HepG2 (cell line): ENCODE data around the gene TTC39B. TPM values are rescaled to one million over a fixed set of nuclear protein-coding genes. Genes with fewer than 3 reads are reported as not detected.

Source experiments
- ADNP ChIP-seq: sonication (generic); formaldehyde crosslinking; IDR thresholded peaks from 2 replicates; pipeline ENCODE4 v1.4.0; 2020; ENCODE audit warnings: missing genetic modification reagents
- CBX1 ChIP-seq: IDR thresholded peaks from one replicate; pipeline ENCODE4 v1.6.1; 2016; ENCODE audit warnings: antibody characterized with exemption, low read depth
- FOXA1 ChIP-seq, 2 experiments: fragments of 450-650 bp in 1 of 2; sonication (generic) in 1 of 2; formaldehyde crosslinking in 1 of 2; IDR thresholded peaks; 2 replicates each; pipeline versions ENCODE4 v1.4.0 to v1.6.1; 2016 to 2020; ENCODE audit warnings: missing genetic modification reagents in 1 of 2
- FOXA3 ChIP-seq: IDR thresholded peaks from 2 replicates; pipeline ENCODE4 v1.6.1; 2016; ENCODE audit warnings: missing genetic modification reagents, missing compliant biosample characterization
- FOXK1 ChIP-seq: sonication (generic); formaldehyde crosslinking; IDR thresholded peaks from 2 replicates; pipeline ENCODE4 v1.4.0; 2020; ENCODE audit warnings: low read depth, missing genetic modification reagents, borderline replicate concordance
- FOXP1 ChIP-seq, 2 experiments: fragments of 450-650 bp in 1 of 2; IDR thresholded peaks; 2 replicates each; pipeline ENCODE4 v1.6.1; 2017 to 2018; ENCODE audit warnings: antibody characterized with exemption in 1 of 2
- GTF2F1 ChIP-seq: fragments of 150-350 bp; IDR thresholded peaks from 2 replicates; pipeline ENCODE4 v1.6.1; 2014; ENCODE audit warnings: low read length
- KLF11 ChIP-seq: IDR thresholded peaks from 2 replicates; pipeline ENCODE4 v1.6.1; 2016; ENCODE audit warnings: missing compliant biosample characterization
- KLF12 ChIP-seq: sonication (generic); formaldehyde crosslinking; IDR thresholded peaks from 2 replicates; pipeline ENCODE4 v1.4.0; 2020; ENCODE audit warnings: missing genetic modification reagents, borderline replicate concordance
- NBN ChIP-seq: fragments of 450-650 bp; conservative IDR thresholded peaks from 2 replicates; pipeline ENCODE4 v1.6.1; 2017
- PRMT3 ChIP-seq: sonication (generic); formaldehyde crosslinking; IDR thresholded peaks from 2 replicates; pipeline ENCODE4 v1.8.1; 2022; ENCODE audit warnings: low read depth, mild to moderate bottlenecking, moderate library complexity, missing genetic modification reagents, borderline replicate concordance
- RAD51 ChIP-seq: fragments of 450-650 bp; IDR thresholded peaks from 2 replicates; pipeline ENCODE4 v1.6.1; 2016; ENCODE audit warnings: borderline replicate concordance
- SOX13 ChIP-seq, 3 experiments: fragments of 450-650 bp in 1 of 3; sonication (generic) in 1 of 3; formaldehyde crosslinking in 1 of 3; IDR thresholded peaks in 2 of 3; conservative IDR thresholded peaks in 1 of 3; 2 replicates each; pipeline versions ENCODE4 v1.5.0 to v1.6.1; 2016 to 2020; ENCODE audit warnings: antibody characterized with exemption in 1 of 3, mild to moderate bottlenecking in 1 of 3, missing compliant biosample characterization in 1 of 3, missing genetic modification reagents in 1 of 3, moderate library complexity in 1 of 3
- TRIM22 ChIP-seq: fragments of 450-650 bp; IDR thresholded peaks from 2 replicates; pipeline ENCODE4 v1.6.1; 2017
- ZBTB26 ChIP-seq: IDR thresholded peaks from 2 replicates; pipeline ENCODE4 v1.6.1; 2016; ENCODE audit warnings: missing compliant biosample characterization, missing genetic modification reagents, borderline replicate concordance
- ZFP36L2 ChIP-seq: sonication (generic); formaldehyde crosslinking; IDR thresholded peaks from 2 replicates; pipeline ENCODE4 v1.4.0; 2020; ENCODE audit warnings: missing genetic modification reagents
- ZNF30 ChIP-seq: sonication (generic); formaldehyde crosslinking; IDR thresholded peaks from 2 replicates; pipeline ENCODE4 v1.5.0; 2020; ENCODE audit warnings: mild to moderate bottlenecking, missing genetic modification reagents
- ZNF552 ChIP-seq: sonication (generic); formaldehyde crosslinking; IDR thresholded peaks from 2 replicates; pipeline ENCODE4 v1.9.0; 2022; ENCODE audit warnings: missing genetic modification reagents, mild to moderate bottlenecking, borderline replicate concordance
- ZNF83 ChIP-seq: sonication (generic); formaldehyde crosslinking; IDR thresholded peaks from 2 replicates; pipeline ENCODE4 v1.4.0; 2020; ENCODE audit warnings: missing genetic modification reagents, mild to moderate bottlenecking, borderline replicate concordance
- polyA plus RNA-seq, 8 experiments: library from polyadenylated mRNA; depleted of rRNA in 3 of 8; stranded (reverse) in 7 of 8; unstranded in 1 of 8; fragments of >200 nt; fragmentation: Illumina TruSeq in 4 of 8; extraction: Trizol in 4 of 8; gene quantifications; 2 replicates each; pipeline versions ENCODE4 v1.2.1 to v1.2.3, GENCODE V29; 2011 to 2016; ENCODE audit warnings: low read depth in 4 of 8, missing spikeins in 1 of 8, mixed read lengths in 1 of 8; ENCODE audit not compliant: insufficient read depth in 1 of 8
- total RNA-seq, 5 experiments: library from RNA; depleted of rRNA; stranded (reverse); fragments of >200 nt; fragmentation: Illumina TruSeq; extraction: Trizol; gene quantifications; 2 replicates each; pipeline ENCODE4 v1.2.3, GENCODE V29; 2016; ENCODE audit warnings: low read depth in 1 of 5
- TF ChIP-seq, protein P1 (sequence below): IDR thresholded peaks from 2 replicates; pipeline ENCODE4 v1.6.1; 2012; ENCODE audit warnings: inconsistent platforms
- TF ChIP-seq, protein P2 (sequence below): sonication (generic); formaldehyde crosslinking; IDR thresholded peaks from 2 replicates; pipeline ENCODE4 v1.8.0; 2022; ENCODE audit warnings: missing genetic modification reagents, mild to moderate bottlenecking, borderline replicate concordance
- TF ChIP-seq, protein P3 (sequence below): IDR thresholded peaks from 2 replicates; pipeline ENCODE4 v1.4.0; 2020; ENCODE audit warnings: mild to moderate bottlenecking, missing genetic modification reagents
- TF ChIP-seq, protein P4 (sequence below): sonication (generic); formaldehyde crosslinking; IDR thresholded peaks from 2 replicates; pipeline ENCODE4 v1.5.0; 2020; ENCODE audit warnings: missing genetic modification reagents

Gene TTC39B
- total and polyA plus RNA-seq, 2 of the 13 experiments (the other 11 are each of a cell fraction or from before 2014, with no cell fraction given) = 14.3 to 19.4 TPM

- TF ChIP-seq, protein P1, sequence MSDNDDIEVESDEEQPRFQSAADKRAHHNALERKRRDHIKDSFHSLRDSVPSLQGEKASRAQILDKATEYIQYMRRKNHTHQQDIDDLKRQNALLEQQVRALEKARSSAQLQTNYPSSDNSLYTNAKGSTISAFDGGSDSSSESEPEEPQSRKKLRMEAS = no peak
- TF ChIP-seq FOXA3 (CRISPR knock-in tag) = peak; percentile 31; the same call in 1 of the 2 replicates
- TF ChIP-seq CBX1 = no peak
- TF ChIP-seq ZNF83 (CRISPR knock-in tag) = no peak
- TF ChIP-seq ADNP (CRISPR knock-in tag) = no peak
- TF ChIP-seq KLF11 (CRISPR knock-in tag) = no peak
- TF ChIP-seq FOXP1 (IDR thresholded peaks at IDR 0.05) = no peak
- TF ChIP-seq FOXP1 (CRISPR knock-in tag; IDR thresholded peaks at IDR 0.05) = no peak
- TF ChIP-seq NBN = no peak
- TF ChIP-seq, protein P2, sequence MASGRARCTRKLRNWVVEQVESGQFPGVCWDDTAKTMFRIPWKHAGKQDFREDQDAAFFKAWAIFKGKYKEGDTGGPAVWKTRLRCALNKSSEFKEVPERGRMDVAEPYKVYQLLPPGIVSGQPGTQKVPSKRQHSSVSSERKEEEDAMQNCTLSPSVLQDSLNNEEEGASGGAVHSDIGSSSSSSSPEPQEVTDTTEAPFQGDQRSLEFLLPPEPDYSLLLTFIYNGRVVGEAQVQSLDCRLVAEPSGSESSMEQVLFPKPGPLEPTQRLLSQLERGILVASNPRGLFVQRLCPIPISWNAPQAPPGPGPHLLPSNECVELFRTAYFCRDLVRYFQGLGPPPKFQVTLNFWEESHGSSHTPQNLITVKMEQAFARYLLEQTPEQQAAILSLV = no peak
- TF ChIP-seq FOXA1 (IDR thresholded peaks at IDR 0.05) = no peak
- TF ChIP-seq FOXA1 (CRISPR knock-in tag; IDR thresholded peaks at IDR 0.05) = peak; percentile 55; the same call in 1 of the 2 replicates
- TF ChIP-seq FOXK1 = no peak
- TF ChIP-seq ZNF552 (CRISPR knock-in tag) = no peak
- TF ChIP-seq, protein P3, sequence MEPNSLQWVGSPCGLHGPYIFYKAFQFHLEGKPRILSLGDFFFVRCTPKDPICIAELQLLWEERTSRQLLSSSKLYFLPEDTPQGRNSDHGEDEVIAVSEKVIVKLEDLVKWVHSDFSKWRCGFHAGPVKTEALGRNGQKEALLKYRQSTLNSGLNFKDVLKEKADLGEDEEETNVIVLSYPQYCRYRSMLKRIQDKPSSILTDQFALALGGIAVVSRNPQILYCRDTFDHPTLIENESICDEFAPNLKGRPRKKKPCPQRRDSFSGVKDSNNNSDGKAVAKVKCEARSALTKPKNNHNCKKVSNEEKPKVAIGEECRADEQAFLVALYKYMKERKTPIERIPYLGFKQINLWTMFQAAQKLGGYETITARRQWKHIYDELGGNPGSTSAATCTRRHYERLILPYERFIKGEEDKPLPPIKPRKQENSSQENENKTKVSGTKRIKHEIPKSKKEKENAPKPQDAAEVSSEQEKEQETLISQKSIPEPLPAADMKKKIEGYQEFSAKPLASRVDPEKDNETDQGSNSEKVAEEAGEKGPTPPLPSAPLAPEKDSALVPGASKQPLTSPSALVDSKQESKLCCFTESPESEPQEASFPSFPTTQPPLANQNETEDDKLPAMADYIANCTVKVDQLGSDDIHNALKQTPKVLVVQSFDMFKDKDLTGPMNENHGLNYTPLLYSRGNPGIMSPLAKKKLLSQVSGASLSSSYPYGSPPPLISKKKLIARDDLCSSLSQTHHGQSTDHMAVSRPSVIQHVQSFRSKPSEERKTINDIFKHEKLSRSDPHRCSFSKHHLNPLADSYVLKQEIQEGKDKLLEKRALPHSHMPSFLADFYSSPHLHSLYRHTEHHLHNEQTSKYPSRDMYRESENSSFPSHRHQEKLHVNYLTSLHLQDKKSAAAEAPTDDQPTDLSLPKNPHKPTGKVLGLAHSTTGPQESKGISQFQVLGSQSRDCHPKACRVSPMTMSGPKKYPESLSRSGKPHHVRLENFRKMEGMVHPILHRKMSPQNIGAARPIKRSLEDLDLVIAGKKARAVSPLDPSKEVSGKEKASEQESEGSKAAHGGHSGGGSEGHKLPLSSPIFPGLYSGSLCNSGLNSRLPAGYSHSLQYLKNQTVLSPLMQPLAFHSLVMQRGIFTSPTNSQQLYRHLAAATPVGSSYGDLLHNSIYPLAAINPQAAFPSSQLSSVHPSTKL (CRISPR knock-in tag) = peak; percentile 41
- no peak for TF ChIP-seq PRMT3 (CRISPR knock-in tag)
- TF ChIP-seq, protein P4, sequence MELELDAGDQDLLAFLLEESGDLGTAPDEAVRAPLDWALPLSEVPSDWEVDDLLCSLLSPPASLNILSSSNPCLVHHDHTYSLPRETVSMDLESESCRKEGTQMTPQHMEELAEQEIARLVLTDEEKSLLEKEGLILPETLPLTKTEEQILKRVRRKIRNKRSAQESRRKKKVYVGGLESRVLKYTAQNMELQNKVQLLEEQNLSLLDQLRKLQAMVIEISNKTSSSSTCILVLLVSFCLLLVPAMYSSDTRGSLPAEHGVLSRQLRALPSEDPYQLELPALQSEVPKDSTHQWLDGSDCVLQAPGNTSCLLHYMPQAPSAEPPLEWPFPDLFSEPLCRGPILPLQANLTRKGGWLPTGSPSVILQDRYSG (CRISPR knock-in tag) = no peak
- TF ChIP-seq RAD51 = no peak
- TF ChIP-seq SOX13 (IDR thresholded peaks at IDR 0.05) = no peak
- peak in 1 of 2 experiments; percentile 31; a peak in 1 of 4 replicates for TF ChIP-seq SOX13 (CRISPR knock-in tag; conservative IDR thresholded peaks at IDR 0.05 in 1 of 2, IDR thresholded peaks at IDR 0.05 in 1 of 2)
- TF ChIP-seq ZBTB26 (CRISPR knock-in tag) = no peak
- no peak for TF ChIP-seq ZNF30 (CRISPR knock-in tag)
- TF ChIP-seq GTF2F1 = no peak
- no peak for TF ChIP-seq ZFP36L2 (CRISPR knock-in tag)
- TF ChIP-seq KLF12 (CRISPR knock-in tag) = no peak
- TF ChIP-seq TRIM22 = no peak
Measured at GRCh38 chr9:15304632-15305031, 2.4 kb downstream of the TTC39B start (continued).
